ENCODE results near the gene E2F2.

E2F2 gene

GRCh38 chr1:23563003-23563402 is 32.0 kb upstream of the E2F2 start:
- DNase-seq (ENCODE audit: low read depth), result no peak

- DNase-seq (ENCODE audit: low read depth), result peak; percentile 98
These were observed 31.3 kb upstream of the E2F2 start for GRCh38 chr1:23562137-23562876.

DNA sequence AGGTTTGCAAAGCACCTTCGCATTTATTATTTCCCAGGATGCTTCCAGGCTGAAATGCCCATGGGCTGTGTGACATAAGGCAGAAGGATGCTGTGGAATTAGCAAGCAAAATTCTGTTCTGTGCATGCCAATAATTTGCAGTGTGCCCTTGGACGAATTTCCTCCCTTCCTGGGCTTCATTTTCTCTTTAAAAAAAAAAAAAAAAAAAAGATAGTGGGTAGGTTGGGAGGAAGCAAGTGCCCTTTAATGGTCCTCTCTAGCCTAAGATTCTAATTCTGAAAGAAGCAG is 30.7 kb upstream of the E2F2 start:
- DNase-seq (ENCODE audit: low read depth), result peak; percentile 29

DNA sequence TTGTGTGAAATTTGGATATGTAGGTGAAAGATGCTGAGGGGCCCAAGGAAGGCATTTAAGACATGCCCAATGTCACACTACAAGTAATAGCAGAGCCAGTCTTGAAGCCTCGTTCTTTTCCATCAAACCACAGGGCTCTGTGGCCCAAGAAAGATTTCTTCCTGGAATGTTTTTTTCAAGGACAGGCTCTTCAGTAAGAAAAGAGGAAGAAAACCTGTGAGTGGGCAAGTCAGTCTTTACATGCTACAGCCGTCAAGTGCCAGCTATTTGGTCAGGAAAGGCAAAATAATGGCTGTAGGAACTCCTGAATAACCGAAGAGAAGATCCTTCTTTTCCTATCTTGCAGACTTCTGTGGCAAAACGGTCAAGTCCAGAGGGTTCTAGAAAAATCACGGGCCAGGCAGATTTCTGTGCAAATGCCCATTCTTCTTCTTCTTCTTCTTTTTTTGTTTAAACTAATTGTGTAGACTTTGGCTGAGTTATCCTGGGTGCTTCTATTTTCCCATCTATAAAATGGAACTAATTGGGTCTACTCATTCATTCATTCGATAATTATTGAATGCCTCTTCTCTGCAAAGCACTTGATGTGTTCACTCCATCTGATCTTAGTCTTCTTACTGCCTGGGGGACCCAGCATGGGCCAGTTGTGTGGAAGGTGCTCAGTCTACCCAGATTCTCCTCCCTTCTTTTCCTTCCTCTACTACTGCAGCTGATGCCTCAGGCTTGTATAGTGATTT is 30.2 kb upstream of the E2F2 start:
- no peak for DNase-seq (ENCODE audit: low read depth)

- DNase-seq (ENCODE audit: low read depth), result peak; percentile 83
These were observed 29.1 kb upstream of the E2F2 start for GRCh38 chr1:23559985-23560741.

GRCh38 chr1:23559136-23559984 is 28.3 kb upstream of the E2F2 start, which contains the start of gene ID3:
Gene ID3, minus strand, starts transcription at chr1:23559501. Its CDS starts 75 bp downstream, at chr1:23559426.
- DNase-seq (ENCODE audit: low read depth), result peak; percentile 97

- DNase-seq (ENCODE audit: low read depth), result no peak
These were observed 27.8 kb upstream of the E2F2 start for GRCh38 chr1:23558872-23559135.

DNA sequence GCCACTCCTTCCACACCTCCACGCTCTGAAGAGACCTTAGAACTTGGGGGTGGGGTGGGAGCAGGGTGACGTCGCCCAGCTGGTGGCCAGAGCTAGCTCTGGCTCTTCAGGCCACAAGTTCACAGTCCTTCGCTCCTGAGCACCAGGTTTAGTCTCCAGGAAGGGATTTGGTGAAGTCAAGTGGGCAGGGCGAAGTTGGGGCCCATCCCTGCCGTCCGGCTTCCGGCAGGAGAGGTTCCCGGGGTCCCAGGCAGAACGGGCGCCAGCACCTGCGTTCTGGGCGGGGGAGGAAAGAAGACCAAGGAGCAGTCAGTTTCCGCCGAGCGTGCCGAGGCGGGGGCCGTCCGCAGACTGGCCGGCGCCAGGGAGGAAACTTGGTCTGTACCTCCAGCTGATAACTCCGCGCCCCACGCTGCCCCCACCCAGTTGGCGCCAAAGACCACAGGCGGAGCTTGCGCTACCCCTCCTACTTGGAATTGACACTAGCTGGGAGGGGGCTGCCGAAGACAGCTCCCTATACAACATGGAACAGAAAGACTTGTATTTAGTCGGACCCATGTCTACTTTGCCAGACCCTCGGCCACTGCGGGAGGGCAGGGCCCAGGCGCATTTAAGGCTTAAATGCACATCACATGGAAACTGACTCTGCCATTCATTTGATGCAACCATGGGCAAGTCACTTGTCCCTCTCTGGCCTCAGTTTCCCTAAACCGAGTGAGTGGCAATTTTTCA is 27.3 kb upstream of the E2F2 start:
- no peak for DNase-seq (ENCODE audit: low read depth)

DNA sequence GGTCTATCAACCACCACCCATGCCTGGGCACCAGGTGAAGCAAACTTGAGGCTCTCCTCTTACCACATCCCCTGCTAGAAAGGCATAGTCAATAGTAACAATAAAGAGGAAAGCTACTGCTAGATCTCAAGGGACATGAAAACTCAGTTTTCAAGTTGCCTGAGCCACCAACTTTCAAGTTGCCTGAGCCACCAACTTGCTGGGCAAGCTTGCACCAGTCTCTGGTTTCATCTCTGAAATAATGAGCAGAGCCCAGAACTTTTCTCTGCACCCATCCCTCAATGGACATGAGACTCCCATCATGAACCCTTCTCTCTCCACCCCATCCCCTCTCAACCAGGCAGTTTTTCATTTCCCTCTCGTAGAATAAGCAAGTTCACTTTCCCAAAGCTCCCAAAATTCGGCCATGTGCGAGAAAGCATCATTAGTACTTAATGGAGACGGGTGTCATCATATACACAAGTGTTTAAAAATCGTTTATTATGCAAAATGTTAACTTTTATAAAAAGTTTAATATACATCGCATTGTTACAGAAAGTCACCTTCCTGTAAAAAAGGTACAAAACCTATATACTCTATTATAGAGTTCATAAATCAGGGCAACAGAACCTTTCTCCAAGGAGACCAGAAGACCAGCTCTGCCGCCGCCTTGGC is 26.6 kb upstream of the E2F2 start:
- DNase-seq (ENCODE audit: low read depth), result no peak

GRCh38 chr1:23556635-23557470 is 25.8 kb upstream of the E2F2 start:
- DNase-seq (ENCODE audit: low read depth), result peak; percentile 23

DNA sequence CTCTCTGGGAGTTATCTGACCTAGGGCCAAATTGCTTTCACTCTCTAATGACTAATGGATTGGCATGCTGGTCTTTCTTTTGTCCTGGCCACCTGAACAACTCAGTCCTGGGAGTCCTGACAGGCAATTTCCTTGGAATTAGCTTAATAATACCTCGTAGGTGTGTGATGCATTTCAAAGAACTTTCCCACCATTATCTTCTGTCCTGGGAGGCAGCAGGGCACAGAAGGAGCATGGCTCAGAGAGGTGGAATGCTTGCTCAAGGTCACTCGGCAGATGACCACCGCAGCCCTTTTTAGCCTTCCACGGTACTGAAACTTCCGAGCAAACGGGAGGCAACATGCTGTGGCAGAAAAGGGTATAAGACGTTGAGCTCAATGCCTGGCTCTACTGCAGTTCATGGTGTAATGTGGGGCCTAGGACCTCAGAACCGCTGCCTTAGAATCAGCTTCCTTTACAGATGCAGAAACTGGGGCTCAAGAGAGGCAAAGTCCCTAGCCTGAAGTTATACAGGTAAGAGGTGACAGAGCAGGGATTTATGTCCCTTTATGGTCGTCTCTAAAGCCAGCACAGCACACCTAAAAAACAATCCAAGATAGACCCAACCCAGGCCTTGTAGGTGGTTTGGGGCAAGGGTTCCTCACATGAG is 25.1 kb upstream of the E2F2 start:
- DNase-seq (ENCODE audit: low read depth), result peak; percentile 41

DNA sequence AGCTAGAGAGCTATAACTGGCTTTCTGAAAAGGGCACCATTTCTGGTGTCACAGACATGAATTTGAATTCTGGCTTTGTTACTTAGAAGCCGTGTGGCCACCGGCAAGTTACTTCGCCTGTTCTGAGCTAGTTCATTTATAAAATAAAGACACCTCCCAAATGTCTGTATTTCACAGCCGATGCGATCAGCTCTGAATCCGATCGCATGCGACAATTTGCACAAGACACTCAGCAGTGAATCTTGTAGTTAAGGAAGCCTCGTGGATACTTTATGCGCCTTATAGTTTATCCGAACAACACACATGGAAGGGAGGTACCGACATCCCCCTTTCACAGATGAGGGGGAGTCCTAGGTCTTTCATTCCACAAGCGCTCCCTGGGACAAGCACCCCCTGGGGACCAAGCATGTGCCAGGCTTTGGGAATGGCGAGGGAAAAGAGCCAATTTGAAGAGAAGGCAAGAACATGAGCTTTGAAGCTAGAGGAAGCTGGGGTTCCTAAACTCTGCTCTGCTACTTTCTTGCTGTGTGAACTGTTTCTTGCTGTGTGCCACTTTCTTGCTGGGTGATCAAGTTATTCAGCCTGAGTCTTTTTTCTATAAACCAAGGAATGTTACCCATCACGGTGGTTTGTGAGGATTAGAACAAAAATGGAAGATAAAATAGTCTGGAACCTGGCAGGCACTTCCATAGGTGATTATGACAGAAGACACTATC is 24.4 kb upstream of the E2F2 start:
- DNase-seq (ENCODE audit: low read depth), result peak; percentile 27

- peak; percentile 68 for DNase-seq (ENCODE audit: low read depth)
These were observed 23.6 kb upstream of the E2F2 start for GRCh38 chr1:23554481-23555269.

GRCh38 chr1:23554127-23554480 is 23.1 kb upstream of the E2F2 start:
- DNase-seq (ENCODE audit: low read depth), result no peak

DNA sequence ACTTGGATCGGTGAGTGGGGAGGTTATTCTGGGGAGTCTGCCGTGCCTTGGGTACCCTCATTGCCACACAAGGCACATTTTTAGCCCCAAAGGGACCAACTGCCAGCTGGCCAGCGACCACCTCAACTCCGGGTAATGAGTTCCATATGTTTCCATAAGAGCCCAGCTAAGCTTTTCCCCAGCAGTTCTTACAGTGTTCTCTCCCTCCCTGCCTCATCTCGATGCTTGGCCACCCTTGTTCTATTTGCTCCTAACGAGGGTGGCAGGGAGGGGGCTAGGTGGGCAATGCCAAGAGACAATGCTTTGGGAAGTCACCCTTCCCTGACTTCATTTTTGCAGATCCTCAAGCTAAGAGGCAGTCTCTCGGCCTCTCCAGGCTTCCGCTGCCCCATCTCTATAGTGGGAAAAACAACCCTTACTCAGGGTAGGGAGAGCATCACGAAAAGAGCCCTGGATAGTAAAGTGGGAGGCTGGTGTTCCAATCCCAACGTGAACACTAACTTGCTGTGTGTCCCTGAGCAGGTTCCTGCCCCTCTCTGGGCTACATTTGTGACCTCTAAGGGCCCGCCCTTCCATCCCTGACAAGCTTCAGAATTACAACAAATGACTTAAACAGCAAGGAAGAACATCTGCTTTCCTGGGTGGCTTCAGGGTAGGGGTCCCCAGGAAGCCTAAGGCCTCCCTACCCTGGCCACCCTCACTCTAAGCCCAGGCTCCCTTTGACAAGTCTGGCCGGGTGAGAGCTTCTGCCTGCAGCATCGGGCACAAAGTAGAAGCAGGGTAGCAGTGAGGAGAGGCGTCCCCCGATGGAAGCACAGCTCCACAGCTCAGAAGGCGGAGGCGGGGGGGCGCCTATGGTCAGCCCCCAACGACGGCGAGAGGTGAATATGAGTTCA is 22.4 kb upstream of the E2F2 start:
- DNase-seq (ENCODE audit: low read depth), result no peak

GRCh38 chr1:23551849-23552248 is 20.8 kb upstream of the E2F2 start:
- no peak for DNase-seq (ENCODE audit: low read depth)

- DNase-seq (ENCODE audit: low read depth), result peak; percentile 52
These were observed 17.7 kb upstream of the E2F2 start for GRCh38 chr1:23548704-23549143.

Data from fibroblast of gingiva (primary cell).